ENCODE measurements around the gene SMAP2.
"Not testable (repeated sequence)": the region's sequence is repeated elsewhere in the genome, so short reads cannot be mapped to it uniquely, and the experiment has no call there.

Gene SMAP2

GRCh38 chr1:40373323-40374283, at the start of gene SMAP2:
Gene SMAP2 (plus strand): TSS chr1:40373727. CDS start chr1:40374121, 394 bp downstream.
- peak; percentile 84 for DNase-seq (ENCODE audit: low read depth)
- H3K4me3 ChIP-seq (ENCODE audit: low read depth, low read length) = peak within 1 kb of the TSS; percentile 100

- H3K4me3 ChIP-seq (ENCODE audit: low read depth, low read length); DNase-seq (ENCODE audit: low read depth): not testable (repeated sequence)
Measured at GRCh38 chr1:40331403-40331802, 42.1 kb upstream of the SMAP2 start.

- H3K4me3 ChIP-seq (ENCODE audit: low read depth, low read length) = no peak overlapping the region
- DNase-seq (ENCODE audit: low read depth) = no peak
Measured at GRCh38 chr1:40332695-40333094, 40.8 kb upstream of the SMAP2 start.

GRCh38 chr1:40337443-40337842, 36.1 kb upstream of the SMAP2 start:
- DNase-seq (ENCODE audit: low read depth) = no peak
- H3K4me3 ChIP-seq (ENCODE audit: low read depth, low read length) = no peak overlapping the region

GRCh38 chr1:40338745-40339419, 34.6 kb upstream of the SMAP2 start:
- no peak overlapping the region for H3K4me3 ChIP-seq (ENCODE audit: low read depth, low read length)
- peak; percentile 24 for DNase-seq (ENCODE audit: low read depth)

- DNase-seq (ENCODE audit: low read depth) = no peak
- H3K4me3 ChIP-seq (ENCODE audit: low read depth, low read length) = no peak overlapping the region
Measured at GRCh38 chr1:40339420-40340323, 33.9 kb upstream of the SMAP2 start.

- no peak for DNase-seq (ENCODE audit: low read depth)
- H3K4me3 ChIP-seq (ENCODE audit: low read depth, low read length) = no peak overlapping the region
Measured at GRCh38 chr1:40341491-40342380, 31.8 kb upstream of the SMAP2 start.

- DNase-seq (ENCODE audit: low read depth); H3K4me3 ChIP-seq (ENCODE audit: low read depth, low read length): not testable (repeated sequence)
Measured at GRCh38 chr1:40342381-40342717, 31.2 kb upstream of the SMAP2 start.

GRCh38 chr1:40344597-40344996, 28.9 kb upstream of the SMAP2 start:
- H3K4me3 ChIP-seq (ENCODE audit: low read depth, low read length) = no peak overlapping the region
- DNase-seq (ENCODE audit: low read depth) = peak; percentile 31

GRCh38 chr1:40350391-40350790, 23.1 kb upstream of the SMAP2 start:
- H3K4me3 ChIP-seq (ENCODE audit: low read depth, low read length) = no peak overlapping the region
- DNase-seq (ENCODE audit: low read depth) = no peak

- no peak overlapping the region for H3K4me3 ChIP-seq (ENCODE audit: low read depth, low read length)
- DNase-seq (ENCODE audit: low read depth) = no peak
Measured at GRCh38 chr1:40351124-40351523, 22.4 kb upstream of the SMAP2 start.

- no peak overlapping the region for H3K4me3 ChIP-seq (ENCODE audit: low read depth, low read length)
- no peak for DNase-seq (ENCODE audit: low read depth)
Measured at GRCh38 chr1:40352126-40352525, 21.4 kb upstream of the SMAP2 start.

- H3K4me3 ChIP-seq (ENCODE audit: low read depth, low read length) = no peak overlapping the region
- no peak for DNase-seq (ENCODE audit: low read depth)
Measured at GRCh38 chr1:40353082-40353481, 20.4 kb upstream of the SMAP2 start.

GRCh38 chr1:40357625-40358024, 15.9 kb upstream of the SMAP2 start:
- H3K4me3 ChIP-seq (ENCODE audit: low read depth, low read length) = no peak overlapping the region
- DNase-seq (ENCODE audit: low read depth) = no peak

- H3K4me3 ChIP-seq (ENCODE audit: low read depth, low read length) = no peak overlapping the region
- DNase-seq (ENCODE audit: low read depth) = no peak
Measured at GRCh38 chr1:40360631-40361030, 12.9 kb upstream of the SMAP2 start.

- no peak for DNase-seq (ENCODE audit: low read depth)
- no peak overlapping the region for H3K4me3 ChIP-seq (ENCODE audit: low read depth, low read length)
Measured at GRCh38 chr1:40361201-40361600, 12.3 kb upstream of the SMAP2 start.

GRCh38 chr1:40361637-40362036, 11.9 kb upstream of the SMAP2 start:
- no peak overlapping the region for H3K4me3 ChIP-seq (ENCODE audit: low read depth, low read length)
- no peak for DNase-seq (ENCODE audit: low read depth)

- H3K4me3 ChIP-seq (ENCODE audit: low read depth, low read length) = no peak overlapping the region
- no peak for DNase-seq (ENCODE audit: low read depth)
Measured at GRCh38 chr1:40362199-40362598, 11.3 kb upstream of the SMAP2 start.

GRCh38 chr1:40362699-40363098, 10.8 kb upstream of the SMAP2 start:
- peak; percentile 41 for DNase-seq (ENCODE audit: low read depth)
- H3K4me3 ChIP-seq (ENCODE audit: low read depth, low read length) = no peak overlapping the region
